HepG2 (cell line): ENCODE data around the gene THADA.

Experiments
- ESRRA ChIP-seq: sonication (generic); formaldehyde crosslinking; IDR thresholded peaks from 2 replicates; pipeline ENCODE4 v1.5.1; 2020; ENCODE audit warnings: mild to moderate bottlenecking, low read depth, missing genetic modification reagents
- EZH2 ChIP-seq: conservative IDR thresholded peaks from 2 replicates; pipeline ENCODE4 v1.6.1; 2012; ENCODE audit warnings: mild to moderate bottlenecking, low read depth, low read length, moderate library complexity
- FOXM1 ChIP-seq: sonication (generic); formaldehyde crosslinking; IDR thresholded peaks from 2 replicates; pipeline ENCODE4 v1.5.0; 2020; ENCODE audit warnings: missing genetic modification reagents
- GTF3A ChIP-seq: sonication (generic); formaldehyde crosslinking; conservative IDR thresholded peaks from 2 replicates; pipeline ENCODE4 v1.4.0; 2020; ENCODE audit warnings: mild to moderate bottlenecking, missing genetic modification reagents
- HNRNPUL1 ChIP-seq: fragments of 200-400 bp; formaldehyde crosslinking; IDR thresholded peaks from 2 replicates; pipeline ENCODE4 v1.6.1; 2017; ENCODE audit warnings: low read depth, mild to moderate bottlenecking, low read length, moderate library complexity
- HOXA7 ChIP-seq: sonication (generic); formaldehyde crosslinking; IDR thresholded peaks from 2 replicates; pipeline ENCODE4 v1.8.1; 2022; ENCODE audit warnings: mild to moderate bottlenecking, missing genetic modification reagents, moderate library complexity
- HOXA9 ChIP-seq: sonication (generic); formaldehyde crosslinking; IDR thresholded peaks from 2 replicates; pipeline ENCODE4 v1.8.1; 2022; ENCODE audit warnings: missing genetic modification reagents, mild to moderate bottlenecking, moderate library complexity, borderline replicate concordance
- KLF9 ChIP-seq: IDR thresholded peaks from 2 replicates; pipeline ENCODE4 v1.6.1; 2016; ENCODE audit warnings: low read depth
- POLR2AphosphoS5 ChIP-seq: IDR thresholded peaks from 2 replicates; pipeline ENCODE4 v1.6.1; 2012; ENCODE audit warnings: low read depth, low read length
- TF ChIP-seq, protein P1 (sequence below): sonication (generic); formaldehyde crosslinking; IDR thresholded peaks from 2 replicates; pipeline ENCODE4 v1.5.0; 2020; ENCODE audit warnings: mild to moderate bottlenecking, missing genetic modification reagents, moderate library complexity

DNA sequence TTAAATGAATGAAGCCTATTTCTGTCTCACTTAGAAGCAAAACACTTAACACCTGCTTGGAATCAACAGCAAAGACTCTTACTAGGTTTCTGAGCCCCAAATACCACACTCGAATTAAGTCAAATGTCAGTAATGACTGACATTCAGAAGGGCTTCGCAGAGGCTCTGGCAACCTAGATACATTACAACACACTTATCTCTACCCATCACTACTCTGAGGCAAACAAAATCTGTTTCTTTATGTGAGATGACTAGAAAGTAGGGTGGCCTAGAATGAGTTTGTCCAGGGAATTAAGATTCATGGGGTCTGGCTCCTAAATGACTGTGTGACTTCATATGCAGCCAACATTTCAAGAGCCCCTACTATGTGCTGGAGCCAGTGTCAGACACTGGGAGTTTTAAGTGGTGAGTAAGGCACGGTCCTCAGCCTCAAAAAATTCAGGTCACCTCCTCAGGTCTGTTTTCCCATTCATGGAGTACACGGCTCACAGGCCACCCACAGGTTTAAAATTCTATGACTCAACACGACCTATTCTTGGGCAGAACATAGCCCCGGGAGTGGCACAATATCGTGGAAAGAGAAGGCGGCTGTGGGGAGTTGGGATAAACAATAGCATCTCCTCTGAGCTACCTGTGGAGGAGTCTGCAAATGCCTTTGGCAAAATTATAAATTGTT, 219.2 kb downstream of the THADA start:
- TF ChIP-seq, protein P1, sequence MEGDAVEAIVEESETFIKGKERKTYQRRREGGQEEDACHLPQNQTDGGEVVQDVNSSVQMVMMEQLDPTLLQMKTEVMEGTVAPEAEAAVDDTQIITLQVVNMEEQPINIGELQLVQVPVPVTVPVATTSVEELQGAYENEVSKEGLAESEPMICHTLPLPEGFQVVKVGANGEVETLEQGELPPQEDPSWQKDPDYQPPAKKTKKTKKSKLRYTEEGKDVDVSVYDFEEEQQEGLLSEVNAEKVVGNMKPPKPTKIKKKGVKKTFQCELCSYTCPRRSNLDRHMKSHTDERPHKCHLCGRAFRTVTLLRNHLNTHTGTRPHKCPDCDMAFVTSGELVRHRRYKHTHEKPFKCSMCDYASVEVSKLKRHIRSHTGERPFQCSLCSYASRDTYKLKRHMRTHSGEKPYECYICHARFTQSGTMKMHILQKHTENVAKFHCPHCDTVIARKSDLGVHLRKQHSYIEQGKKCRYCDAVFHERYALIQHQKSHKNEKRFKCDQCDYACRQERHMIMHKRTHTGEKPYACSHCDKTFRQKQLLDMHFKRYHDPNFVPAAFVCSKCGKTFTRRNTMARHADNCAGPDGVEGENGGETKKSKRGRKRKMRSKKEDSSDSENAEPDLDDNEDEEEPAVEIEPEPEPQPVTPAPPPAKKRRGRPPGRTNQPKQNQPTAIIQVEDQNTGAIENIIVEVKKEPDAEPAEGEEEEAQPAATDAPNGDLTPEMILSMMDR (CRISPR knock-in tag), result no peak
- TF ChIP-seq POLR2AphosphoS5 (no peak), HNRNPUL1 (no peak), HOXA7 (CRISPR knock-in tag) (no peak), FOXM1 (CRISPR knock-in tag) (no peak), GTF3A (CRISPR knock-in tag) (no peak), KLF9 (CRISPR knock-in tag) (no peak), ESRRA (CRISPR knock-in tag) (no peak), EZH2 (no peak), HOXA9 (no peak)
